HG03139 (cell line): ENCODE data around the gene WDR93.

Experiments
- ATAC-seq: cut with Tn5 transposase; IDR thresholded peaks from one replicate; pipeline ENCODE4 v1.9.1; 2021; ENCODE audit not compliant: unreplicated experiment

Gene WDR93

DNA sequence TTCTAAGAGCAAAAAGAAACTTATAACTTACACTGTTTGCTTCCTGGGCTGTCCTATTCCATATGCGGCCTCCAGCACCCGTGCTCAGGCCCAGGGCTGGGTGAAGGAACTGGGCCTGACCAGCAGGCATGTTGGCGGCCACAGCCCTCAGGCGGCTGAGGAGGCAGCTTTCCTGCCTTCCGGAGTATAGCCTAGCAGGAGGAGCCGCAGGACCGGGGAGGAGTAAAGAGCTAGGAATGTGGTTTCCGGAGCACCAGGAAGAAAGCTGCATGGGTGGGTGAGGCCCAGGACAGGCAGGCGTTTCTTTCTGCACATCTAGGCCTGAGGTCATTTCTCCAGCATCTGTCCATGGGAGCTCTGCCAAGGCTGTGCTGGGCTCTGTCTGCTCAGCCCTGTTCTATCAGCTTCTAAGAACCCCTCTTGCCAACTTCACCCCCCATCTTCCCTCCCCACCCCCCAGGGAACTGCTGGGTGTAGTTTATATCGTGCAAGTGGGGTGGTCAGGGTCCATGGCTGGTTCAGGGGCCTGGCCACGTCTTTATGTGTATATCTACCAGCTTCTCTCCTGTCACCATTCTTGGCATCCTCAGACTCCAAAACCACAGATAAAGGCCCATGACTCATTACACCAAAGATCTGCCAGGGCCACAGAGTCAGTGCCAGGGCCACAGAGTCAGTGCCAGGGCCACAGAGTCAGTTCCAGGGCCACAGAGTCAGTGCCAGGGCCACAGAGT is 27.6 kb upstream of the WDR93 start:
- ATAC-seq = no peak

DNA sequence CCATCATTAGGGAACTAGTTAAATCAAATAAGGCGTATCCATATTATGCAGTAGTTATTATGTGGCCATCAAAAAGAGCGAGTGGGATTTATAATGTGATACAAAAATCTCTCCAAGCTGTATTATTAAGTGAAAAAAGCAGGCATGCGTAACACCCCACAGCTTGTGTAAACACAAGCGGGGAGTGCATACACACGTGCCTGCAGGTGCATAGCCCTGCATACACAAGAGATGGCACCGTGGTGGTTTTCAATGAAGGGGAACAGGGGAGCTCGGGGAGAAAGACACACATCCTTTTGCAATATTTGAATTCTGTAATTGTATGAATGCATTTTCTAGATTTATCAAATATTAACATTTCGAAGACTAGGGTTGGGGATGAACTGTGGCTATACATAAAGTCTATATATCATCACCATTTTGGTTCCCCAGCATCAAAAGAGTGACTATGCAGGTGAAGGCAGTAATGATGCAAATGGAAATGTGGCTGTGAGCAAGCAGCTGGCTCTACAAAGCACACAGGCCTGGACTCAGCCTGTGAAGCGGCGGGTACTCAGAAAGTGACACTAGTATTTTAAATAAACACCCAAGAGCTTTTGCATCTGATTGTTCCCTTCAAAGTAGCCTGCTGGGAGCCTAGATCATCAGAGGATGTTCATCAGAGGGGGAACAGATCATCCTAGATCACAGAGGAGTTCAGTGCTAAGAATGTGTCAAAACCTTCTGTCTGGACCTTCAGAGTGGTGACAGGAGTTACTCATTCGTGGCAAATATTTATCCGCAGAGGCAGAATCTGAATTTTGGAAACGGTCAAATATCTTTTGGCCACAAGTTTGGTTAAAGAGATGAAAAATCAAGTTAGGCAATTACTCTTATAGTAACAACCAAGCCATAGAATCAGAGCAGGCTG is 25.9 kb upstream of the WDR93 start:
- no peak for ATAC-seq

GRCh38 chr15:89665449-89666181 is 25.0 kb upstream of the WDR93 start:
- ATAC-seq = no peak

GRCh38 chr15:89666184-89666857 is 24.3 kb upstream of the WDR93 start:
- no peak for ATAC-seq

- ATAC-seq = no peak
Observed at GRCh38 chr15:89666858-89667705, 23.5 kb upstream of the WDR93 start.

- no peak for ATAC-seq
Observed at GRCh38 chr15:89667706-89667960, 23.0 kb upstream of the WDR93 start.

DNA sequence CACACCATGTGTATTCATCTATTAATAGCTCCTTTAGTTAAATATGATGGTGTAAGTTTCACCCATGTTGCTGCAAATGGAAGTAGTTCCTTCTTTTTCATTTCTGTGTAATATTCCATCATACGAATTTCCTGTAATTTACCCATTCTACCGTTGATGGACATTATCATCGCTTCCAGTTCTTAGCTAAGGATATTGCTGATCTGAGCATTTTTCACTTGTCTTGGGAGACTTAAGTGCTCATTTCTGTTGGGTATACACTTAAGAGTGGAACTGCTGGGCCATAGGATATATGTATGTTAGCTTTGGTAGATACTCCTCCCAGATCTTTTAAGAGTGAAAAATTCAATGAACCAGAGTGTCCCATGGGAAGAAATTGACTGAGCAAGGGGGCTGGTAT is 22.4 kb upstream of the WDR93 start:
- ATAC-seq = no peak

DNA sequence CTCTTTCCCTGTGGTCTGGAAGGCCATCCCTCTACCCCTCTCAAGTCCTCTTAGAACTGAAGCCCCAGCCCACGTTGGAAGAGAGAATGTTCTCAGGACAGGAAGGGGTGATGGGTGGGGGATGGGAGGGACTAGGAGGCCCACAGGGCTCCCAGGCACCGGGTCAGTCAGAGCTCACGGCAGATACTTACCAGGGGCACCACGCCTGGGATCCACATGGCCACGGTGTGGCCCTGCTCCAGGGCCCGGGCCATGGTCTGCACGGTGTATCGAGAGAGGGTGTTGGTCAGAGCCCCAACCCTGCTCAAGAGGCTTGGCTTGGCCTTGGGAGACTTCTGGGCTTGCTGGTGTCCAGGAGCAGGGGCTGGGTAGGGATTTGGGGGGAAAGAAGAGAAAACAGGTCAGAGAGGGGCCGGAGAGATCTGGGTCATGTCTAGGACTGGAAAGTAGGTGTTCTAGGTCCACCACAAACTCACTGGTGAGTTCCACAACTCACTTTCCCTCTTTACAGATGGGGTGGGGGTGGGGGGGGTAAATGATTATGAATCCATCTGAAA is 21.2 kb upstream of the WDR93 start:
- no peak for ATAC-seq

DNA sequence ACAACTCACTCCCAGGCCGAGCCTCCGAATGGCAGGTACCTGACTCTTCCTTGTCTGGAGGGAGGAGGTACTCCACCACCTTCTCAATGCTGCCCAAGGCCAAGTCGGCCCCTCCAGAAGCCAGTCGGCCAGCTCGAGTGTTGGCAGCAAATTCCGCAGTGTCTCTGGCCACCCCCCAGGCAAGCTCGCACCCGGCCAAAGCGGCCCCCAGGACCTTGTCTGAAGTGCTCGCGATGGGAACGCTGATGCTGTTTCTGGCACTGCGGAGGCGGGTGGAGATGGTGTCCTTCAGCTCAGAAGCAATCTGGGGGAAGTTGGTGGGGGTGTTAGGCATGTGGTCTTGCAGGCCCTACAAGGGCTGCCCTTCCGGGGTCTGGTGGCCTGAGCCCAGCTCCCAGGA is 20.7 kb upstream of the WDR93 start:
- ATAC-seq = no peak

DNA sequence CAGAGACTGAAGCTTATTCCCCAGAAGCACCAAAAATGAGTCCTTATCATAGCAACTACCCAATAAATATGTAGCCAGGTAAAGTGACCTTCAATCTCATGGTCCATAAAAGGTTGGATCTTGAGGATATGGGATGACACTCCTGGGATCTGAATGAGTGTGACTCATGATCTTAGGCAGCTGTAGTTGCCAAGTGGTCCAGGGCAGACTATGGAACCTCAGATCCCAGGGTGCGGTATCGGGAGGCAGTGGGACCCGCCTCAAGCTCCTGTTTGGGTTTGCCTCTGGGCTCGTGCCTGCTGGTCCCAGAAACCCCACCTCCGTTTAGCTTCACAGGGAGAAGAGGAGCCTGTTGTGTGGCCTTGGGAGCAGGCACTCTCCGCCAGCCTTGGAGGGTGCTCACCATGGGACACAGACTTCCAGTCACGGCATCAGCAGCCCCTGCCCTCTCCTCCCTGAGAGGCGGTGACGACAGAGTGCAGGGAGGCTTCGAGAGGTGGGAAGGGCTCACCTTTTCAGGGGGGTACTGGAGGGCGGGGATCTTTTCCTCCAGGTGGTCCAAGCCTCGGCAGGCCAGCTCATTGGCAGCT is 19.5 kb upstream of the WDR93 start:
- no peak for ATAC-seq

DNA sequence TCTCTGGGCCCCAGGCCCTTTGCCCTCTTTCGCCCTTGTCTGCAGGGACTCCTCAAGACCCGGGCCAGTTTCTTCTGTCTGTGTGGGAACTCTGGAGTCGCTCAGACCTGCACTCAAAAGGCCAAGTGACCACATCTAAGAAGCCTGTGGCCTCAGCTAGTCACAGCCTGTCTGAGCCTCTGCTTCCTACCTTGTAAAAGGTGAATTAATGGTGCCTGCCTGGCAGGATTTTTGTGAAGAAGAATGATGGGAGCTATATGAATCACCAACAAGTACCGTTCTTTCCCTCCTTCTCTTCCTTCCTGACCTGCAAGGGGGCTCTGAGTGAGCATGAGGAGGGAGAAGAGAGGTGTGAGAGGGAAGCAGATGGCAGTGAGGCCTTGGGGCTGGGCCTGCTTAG is 18.9 kb upstream of the WDR93 start:
- ATAC-seq = no peak

- no peak for ATAC-seq
Observed at GRCh38 chr15:89672221-89673164, 18.1 kb upstream of the WDR93 start.

DNA sequence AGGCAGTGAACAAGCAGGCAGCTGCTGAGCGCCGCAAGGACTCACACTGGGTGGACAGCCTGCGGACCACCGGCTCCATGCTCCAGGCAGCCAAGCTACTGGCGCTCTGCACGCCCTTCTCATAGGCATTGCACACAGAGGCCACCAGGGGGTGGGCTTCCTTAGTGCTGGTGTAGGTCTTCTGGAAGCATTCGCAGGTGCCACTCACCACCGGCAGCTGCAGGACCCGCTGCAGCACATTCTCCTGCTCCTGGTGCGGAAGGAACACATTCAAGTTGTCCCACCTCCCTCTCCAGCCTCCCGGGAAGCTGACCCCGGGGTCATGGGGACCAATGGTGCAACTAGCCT is 17.5 kb upstream of the WDR93 start:
- no peak for ATAC-seq

DNA sequence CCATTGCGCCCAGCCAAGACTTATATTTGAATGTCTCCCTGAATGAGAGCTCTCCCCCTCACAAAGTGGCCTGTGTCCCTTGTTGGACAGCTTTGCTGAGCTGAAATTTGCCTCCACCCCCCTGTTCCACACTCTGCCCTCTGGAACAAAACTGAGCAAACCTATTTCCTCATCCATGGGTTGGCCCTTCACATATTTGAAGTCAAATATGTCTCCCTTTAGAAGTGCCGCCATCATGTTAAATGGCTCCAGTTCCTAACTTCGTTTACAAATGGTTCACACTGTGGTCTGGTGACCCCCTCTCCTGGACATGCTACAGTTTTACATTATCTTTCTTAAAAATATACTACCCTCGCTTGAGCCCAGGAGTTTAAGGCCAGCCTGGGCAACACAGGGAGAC is 16.1 kb upstream of the WDR93 start:
- no peak for ATAC-seq

DNA sequence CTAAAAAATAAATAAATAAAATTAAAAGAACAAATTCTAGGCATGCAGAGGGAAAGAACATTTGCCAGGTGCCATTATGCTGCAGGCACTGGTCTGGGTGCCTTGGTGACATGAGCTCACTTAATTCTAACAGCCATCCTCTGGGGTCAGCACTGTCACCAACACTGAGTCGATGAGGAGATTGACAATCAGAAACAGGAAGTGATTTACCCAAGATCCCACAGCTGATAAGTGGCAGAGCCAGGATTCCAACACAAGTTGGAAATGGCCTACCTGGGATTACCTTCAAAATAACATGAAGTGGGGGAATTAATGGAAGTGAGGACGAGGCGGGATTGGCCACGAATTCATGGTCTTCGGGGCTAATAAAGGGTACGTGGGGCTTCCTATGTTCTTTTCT is 15.0 kb upstream of the WDR93 start:
- no peak for ATAC-seq

DNA sequence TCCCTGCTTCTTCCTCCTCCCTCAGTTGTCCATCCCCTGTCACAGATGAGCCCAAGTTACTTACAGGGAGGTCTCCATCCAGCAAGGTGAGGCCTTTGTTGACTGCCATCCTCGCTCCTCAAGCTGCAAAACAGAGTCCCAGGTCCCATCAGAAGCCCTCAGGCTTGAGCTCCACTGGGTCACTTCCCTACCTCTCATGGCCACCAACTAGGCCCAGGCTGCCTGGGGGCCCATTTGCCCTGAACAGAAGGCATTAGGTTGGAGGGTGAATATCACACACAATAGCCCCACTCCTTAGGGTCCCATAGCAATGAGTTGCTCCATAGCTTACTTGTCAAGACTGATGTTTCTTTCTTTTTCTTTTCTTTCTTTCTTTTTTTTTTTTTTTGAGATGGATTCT is 13.2 kb upstream of the WDR93 start:
- ATAC-seq = no peak

- ATAC-seq = no peak
Observed at GRCh38 chr15:89679212-89679611, 11.4 kb upstream of the WDR93 start, which contains the start of gene PLIN1. TSS of gene PLIN1 (minus strand) at chr15:89679367. CDS start at chr15:89677489, 1,878 bp downstream.

- no peak for ATAC-seq
Observed at GRCh38 chr15:89680282-89680873, 10.2 kb upstream of the WDR93 start.
